HUES6 (cell line): ENCODE measurements around the gene ADGRV1.
"Not testable (repeated sequence)": the region's sequence is repeated elsewhere in the genome, so short reads cannot be mapped to it uniquely, and the experiment has no call there.

Experiments used
- H3K27ac ChIP-seq: 2 replicates; pipeline ENCODE4 v1.7.0; 2013; ENCODE audit warnings: low read depth, mild to moderate bottlenecking, low read length, inconsistent platforms
- H3K27me3 ChIP-seq: 2 replicates; pipeline ENCODE4 v1.6.1; 2013; ENCODE audit warnings: low read length; ENCODE audit not compliant: control insufficient read depth, insufficient read depth
- H3K36me3 ChIP-seq: 2 replicates; pipeline ENCODE4 v1.6.1; 2013; ENCODE audit warnings: low read length; ENCODE audit not compliant: control insufficient read depth, insufficient read depth
- H3K4me1 ChIP-seq: 2 replicates; pipeline ENCODE4 v1.6.1; 2013; ENCODE audit warnings: low read length; ENCODE audit not compliant: control insufficient read depth, insufficient read depth
- H3K4me3 ChIP-seq: 2 replicates; pipeline ENCODE4 v1.5.1; 2013; ENCODE audit warnings: low read depth, low read length
- H3K9ac ChIP-seq: one replicate; pipeline ENCODE4 v1.6.1; 2013; ENCODE audit warnings: mild to moderate bottlenecking, low read length
- H3K9me3 ChIP-seq: 2 replicates; pipeline ENCODE4 v1.6.1; 2013; ENCODE audit warnings: low read depth, low read length; ENCODE audit not compliant: control insufficient read depth, insufficient read depth

ADGRV1 gene

GRCh38 chr5:90929013-90929839, 370.6 kb downstream of the ADGRV1 start:
- Histone ChIP-seq H3K4me3 (peak overlapping the region; percentile 63), H3K4me1 (peaks cover 27% of the 10 kb centered on the region)

DNA sequence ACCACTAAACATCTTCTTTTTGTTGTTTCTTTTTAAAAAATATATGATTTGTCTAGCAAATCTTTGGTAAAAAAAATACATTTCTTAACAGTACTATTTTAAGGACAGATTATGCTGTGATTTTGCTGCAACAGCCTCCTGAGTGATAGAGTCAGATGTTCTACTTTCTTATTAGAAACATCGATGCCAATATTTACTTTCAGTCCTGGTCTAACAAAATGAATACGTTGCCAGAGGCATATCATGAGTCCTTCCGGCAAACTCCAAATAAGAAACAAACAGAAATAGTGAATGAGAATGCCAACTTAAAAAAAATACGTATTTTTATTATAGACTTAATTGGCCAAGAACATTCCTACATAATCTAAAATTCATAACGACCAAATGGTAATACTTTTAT, 371.5 kb downstream of the ADGRV1 start:
- Histone ChIP-seq H3K27me3 (no peaks in the 10 kb centered on the region), H3K27ac (no peak overlapping the region), H3K9ac (no peak overlapping the region), H3K4me1 (peaks cover 27% of the 10 kb centered on the region), H3K36me3 (no peaks in the 10 kb centered on the region), H3K4me3 (peak overlapping the region; percentile 63; the same call in 1 of the 2 replicates), H3K9me3 (0 out of 2 replicates have a peak, but pooled peaks cover 2% of the 10 kb centered on the region)

More at GRCh38 chr5:90929013-90929839, 370.6 kb downstream of the ADGRV1 start:
- H3K36me3 ChIP-seq, H3K9me3 ChIP-seq, H3K27me3 ChIP-seq: not testable (repeated sequence)
- H3K9ac ChIP-seq, result peak overlapping the region; percentile 73
- H3K27ac ChIP-seq, result 0 out of 2 replicates have a peak overlapping the region, but pooled peaks have one; percentile 2

DNA sequence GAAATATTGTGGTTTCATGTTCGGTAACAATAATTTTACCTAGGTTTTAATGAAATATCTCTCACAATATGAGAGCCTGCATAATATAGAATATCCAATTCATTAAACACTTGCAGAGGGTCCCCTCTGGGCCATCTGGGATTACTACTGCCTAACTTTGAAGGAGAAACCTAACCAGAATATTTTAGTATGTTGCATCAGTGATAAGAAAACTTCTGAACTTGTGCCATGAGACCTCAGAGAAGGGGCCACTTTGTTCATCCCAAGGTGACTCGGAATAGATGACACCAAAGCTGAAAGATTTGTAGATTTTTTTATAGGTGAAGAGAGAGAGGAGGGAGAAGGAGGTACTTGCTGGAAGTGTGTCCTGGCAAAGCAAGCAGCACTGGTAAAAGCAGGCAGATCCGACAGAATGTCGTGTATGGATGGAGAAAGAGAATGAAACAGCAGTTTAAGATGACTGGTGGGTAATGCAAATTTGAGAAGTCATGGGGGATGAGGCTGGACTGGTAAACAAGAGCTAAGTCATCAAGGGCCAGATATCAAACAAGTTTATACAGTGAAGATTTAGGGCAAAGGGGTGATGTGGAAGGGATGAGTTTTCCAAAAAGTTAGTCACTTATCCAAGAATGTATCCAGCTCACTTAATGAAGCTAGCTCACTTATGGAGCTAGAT, 372.3 kb downstream of the ADGRV1 start:
- no peaks in the 10 kb centered on the region for H3K27me3 ChIP-seq
- H3K4me1 ChIP-seq, result peaks cover 27% of the 10 kb centered on the region
- no peak overlapping the region for H3K9ac ChIP-seq
- H3K9me3 ChIP-seq, result 0 out of 2 replicates have a peak, but pooled peaks cover 2% of the 10 kb centered on the region
- no peak overlapping the region for H3K27ac ChIP-seq
- no peaks in the 10 kb centered on the region for H3K36me3 ChIP-seq
- H3K4me3 ChIP-seq, result no peak overlapping the region

DNA sequence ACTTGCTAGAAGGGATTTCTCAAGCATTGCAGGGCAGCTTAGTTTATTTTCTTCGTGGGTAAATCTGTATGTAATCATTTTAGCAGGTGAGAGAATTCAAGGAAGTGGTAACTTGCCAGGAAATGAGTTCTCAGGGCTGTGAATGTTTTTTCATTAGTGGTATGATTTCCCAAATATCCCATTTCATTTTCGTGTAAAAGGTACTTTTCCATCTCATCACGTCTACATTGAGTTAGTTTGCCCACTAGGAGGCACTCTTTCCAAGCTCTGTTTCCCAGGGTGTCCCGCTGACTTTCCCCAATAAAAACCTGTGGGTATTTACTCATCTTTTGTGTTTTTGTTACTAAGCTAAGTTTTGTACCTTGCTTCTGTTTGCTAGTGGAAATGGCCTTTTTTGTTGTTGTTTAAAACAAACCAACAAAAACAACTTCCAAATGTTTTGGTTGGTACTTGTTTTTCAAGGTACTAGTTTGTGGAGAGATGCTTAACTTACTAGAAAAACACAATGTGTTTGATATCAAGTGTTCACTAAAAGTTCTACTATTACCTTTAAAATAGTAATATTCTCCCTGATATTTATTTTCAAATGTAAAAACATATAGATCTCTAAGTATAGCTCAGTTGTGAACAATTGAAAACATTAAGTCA, 373.6 kb downstream of the ADGRV1 start:
- H3K27me3 ChIP-seq, result no peaks in the 10 kb centered on the region
- H3K4me3 ChIP-seq, result no peak overlapping the region
- H3K9me3 ChIP-seq, result 0 out of 2 replicates have a peak, but pooled peaks cover 2% of the 10 kb centered on the region
- H3K36me3 ChIP-seq, result no peaks in the 10 kb centered on the region
- no peak overlapping the region for H3K9ac ChIP-seq
- no peak overlapping the region for H3K27ac ChIP-seq
- peaks cover 27% of the 10 kb centered on the region for H3K4me1 ChIP-seq

DNA sequence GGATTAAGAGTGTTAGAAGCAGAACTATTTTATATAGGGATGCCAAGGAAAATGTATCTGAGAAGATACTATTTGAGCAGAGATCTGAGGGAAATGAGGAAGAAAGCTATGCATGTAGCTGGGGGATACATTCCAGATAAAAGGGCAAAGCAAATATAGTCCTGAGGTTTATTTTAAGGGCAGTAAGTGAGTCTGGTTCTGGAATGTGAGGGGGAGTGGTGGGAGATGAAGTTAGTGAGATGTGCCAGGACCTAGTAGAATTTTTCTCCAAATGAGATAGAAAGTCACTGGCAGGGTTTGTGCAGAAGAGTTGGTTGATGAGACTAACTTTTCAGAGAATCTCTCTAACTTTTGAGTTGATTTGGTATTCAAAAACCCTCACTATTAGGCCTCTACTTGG, 374.7 kb downstream of the ADGRV1 start:
- no peaks in the 10 kb centered on the region for H3K36me3 ChIP-seq
- H3K9me3 ChIP-seq, result no peaks in the 10 kb centered on the region
- H3K27ac ChIP-seq, result no peak overlapping the region
- H3K4me1 ChIP-seq, result peaks cover 27% of the 10 kb centered on the region
- no peak overlapping the region for H3K4me3 ChIP-seq
- H3K27me3 ChIP-seq, result no peaks in the 10 kb centered on the region
- no peak overlapping the region for H3K9ac ChIP-seq

- Histone ChIP-seq H3K4me1 (peaks cover 27% of the 10 kb centered on the region), H3K27me3 (no peaks in the 10 kb centered on the region), H3K4me3 (no peak overlapping the region), H3K9me3 (no peaks in the 10 kb centered on the region), H3K36me3 (no peaks in the 10 kb centered on the region), H3K9ac (no peak overlapping the region), H3K27ac (no peak overlapping the region)
Measured at GRCh38 chr5:90934091-90934719, 375.6 kb downstream of the ADGRV1 start.

DNA sequence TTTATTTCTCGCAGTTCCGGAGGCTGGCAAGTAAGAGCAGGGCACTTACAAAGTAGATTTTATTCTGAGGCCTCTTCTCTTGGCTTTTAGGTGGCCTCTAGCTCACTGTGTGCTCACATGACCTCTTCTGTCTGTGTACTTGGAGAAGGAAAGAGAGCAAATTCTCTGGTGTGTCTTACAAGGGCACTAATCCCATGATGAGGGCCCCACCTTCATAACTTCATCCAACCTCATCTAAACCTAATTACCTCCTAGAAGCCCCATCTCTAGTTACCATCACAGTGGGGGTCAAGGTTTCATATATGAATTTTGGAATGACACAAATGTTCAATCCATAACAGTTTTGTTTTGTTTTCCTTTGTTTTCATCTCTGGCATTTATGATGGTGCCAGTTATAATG, 376.1 kb downstream of the ADGRV1 start:
- no peak overlapping the region for H3K27ac ChIP-seq
- H3K27me3 ChIP-seq, result no peaks in the 10 kb centered on the region
- H3K9me3 ChIP-seq, result no peaks in the 10 kb centered on the region
- peaks cover 26% of the 10 kb centered on the region for H3K4me1 ChIP-seq
- H3K4me3 ChIP-seq, result no peak overlapping the region
- no peaks in the 10 kb centered on the region for H3K36me3 ChIP-seq
- no peak overlapping the region for H3K9ac ChIP-seq

DNA sequence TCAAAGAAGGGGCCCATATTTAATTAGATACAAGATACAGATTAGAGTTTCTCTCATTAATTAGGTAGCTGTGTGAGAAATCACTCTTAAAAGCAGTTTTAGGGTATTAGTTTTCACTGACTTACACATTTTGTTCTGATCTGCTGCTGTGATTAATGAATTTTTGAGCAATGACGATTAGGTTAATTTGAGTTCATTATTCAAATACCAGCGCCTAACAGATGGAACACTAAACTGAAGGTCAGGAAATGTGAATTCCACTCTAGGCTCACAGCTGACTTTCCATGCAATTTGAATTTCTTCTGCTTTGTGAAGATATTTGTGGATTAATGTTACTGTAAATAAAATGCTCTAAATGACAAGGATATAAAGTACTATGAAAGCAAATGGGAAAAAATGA, 380.6 kb downstream of the ADGRV1 start:
- Histone ChIP-seq H3K36me3 (no peaks in the 10 kb centered on the region), H3K27ac (no peak overlapping the region), H3K9me3 (no peaks in the 10 kb centered on the region)

GRCh38 chr5:90940227-90940995, 381.8 kb downstream of the ADGRV1 start:
- no peak overlapping the region for H3K4me3 ChIP-seq
- H3K27me3 ChIP-seq, result no peaks in the 10 kb centered on the region
- peak overlapping the region; percentile 30 for H3K9ac ChIP-seq
- no peaks in the 10 kb centered on the region for H3K9me3 ChIP-seq
- no peaks in the 10 kb centered on the region for H3K36me3 ChIP-seq
- peaks cover 19% of the 10 kb centered on the region for H3K4me1 ChIP-seq
- peak overlapping the region; percentile 83 for H3K27ac ChIP-seq

More for the DNA sequence above, 380.6 kb downstream of the ADGRV1 start:
- no peak overlapping the region for H3K9ac ChIP-seq
- H3K27me3 ChIP-seq, result no peaks in the 10 kb centered on the region
- H3K4me3 ChIP-seq, result no peak overlapping the region
- peaks cover 19% of the 10 kb centered on the region for H3K4me1 ChIP-seq

GRCh38 chr5:90941002-90941720, 382.6 kb downstream of the ADGRV1 start:
- peaks cover 19% of the 10 kb centered on the region for H3K4me1 ChIP-seq
- H3K27me3 ChIP-seq, result no peaks in the 10 kb centered on the region
- H3K36me3 ChIP-seq, result no peaks in the 10 kb centered on the region
- no peak overlapping the region for H3K9ac ChIP-seq
- no peaks in the 10 kb centered on the region for H3K9me3 ChIP-seq
- no peak overlapping the region for H3K27ac ChIP-seq
- H3K4me3 ChIP-seq, result no peak overlapping the region
